IPS-18c (cell line): ENCODE measurements around the gene TPM2.
A peak's percentile ranks its signal among the peaks of the same experiment; 100 is the strongest.

Experiments used
- H3K4me3 ChIP-seq: 2 replicates; pipeline ENCODE4 v1.7.0; 2013; ENCODE audit warnings: low read depth, mild to moderate bottlenecking, low read length, moderate library complexity; ENCODE audit not compliant: insufficient read depth
- H3K9me3 ChIP-seq: one replicate; pipeline ENCODE4 v1.6.1; 2013; ENCODE audit warnings: mild to moderate bottlenecking, low read length, moderate library complexity; ENCODE audit not compliant: control insufficient read depth, insufficient read depth

The TPM2 gene

DNA sequence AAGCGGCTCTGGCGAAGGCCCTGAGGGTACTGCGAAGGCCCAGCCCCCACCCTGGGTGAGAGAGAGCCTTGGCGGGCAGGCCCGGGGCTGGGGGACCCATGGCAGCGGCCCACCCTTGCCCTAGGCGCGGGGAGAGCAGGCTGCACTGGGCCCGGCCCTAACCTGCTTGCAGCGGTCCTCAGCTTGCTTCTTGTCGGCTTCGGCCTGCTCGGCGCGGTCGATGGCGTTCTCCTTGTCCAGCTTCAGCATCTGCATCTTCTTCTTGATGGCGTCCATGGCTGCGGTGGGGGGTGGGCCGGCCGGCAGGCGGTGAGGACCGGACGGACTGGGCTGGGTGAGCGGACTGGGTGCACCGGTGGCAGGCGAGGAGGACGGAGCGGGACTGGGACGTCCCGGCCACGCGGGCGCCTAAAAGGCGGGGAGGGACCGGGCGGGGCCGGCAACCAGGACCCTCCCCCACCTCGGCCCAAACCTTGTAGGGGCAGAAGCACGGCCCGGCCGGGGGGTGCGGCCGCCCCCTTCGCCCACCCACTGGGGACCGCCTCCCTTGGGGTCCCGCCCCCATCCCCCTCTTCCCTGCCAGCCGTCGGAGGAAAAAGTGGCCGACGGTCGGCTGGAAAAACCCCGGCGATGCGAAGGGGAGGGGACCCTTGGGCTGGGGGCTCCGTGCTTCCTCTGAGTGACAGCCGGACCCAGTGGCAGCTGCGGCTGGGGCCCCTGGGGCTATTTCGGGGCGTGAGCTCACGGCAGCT lies at the start of gene TPM2:
TSS of gene TPM2 (minus strand) at position 384 of the 752 bp plus-strand sequence. CDS start at position 276, 108 bp downstream.
- no peaks in the 10 kb centered on the region for H3K9me3 ChIP-seq
- peak within 1 kb of the TSS; percentile 85 for H3K4me3 ChIP-seq

DNA sequence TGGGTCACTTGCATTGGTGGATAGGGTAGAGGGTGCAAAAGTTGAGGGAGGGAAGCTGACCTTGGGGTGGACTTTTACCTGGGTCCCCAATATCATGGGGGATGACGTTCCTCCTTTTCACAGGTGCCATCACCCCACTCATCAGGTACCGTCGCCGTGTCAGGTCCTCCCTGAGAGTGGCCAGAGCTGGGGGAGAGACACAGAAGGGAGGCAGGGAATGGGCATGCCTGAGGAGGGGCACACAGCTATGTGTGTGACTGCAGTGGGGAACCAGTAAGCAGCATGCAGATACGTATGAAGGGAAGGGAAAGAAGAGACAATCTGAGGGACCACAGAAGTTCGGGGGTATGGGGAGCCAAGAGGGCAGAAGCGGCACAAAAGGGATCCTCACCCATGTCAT lies 49.2 kb upstream of the TPM2 start:
- Histone ChIP-seq H3K4me3 (no peak overlapping the region), H3K9me3 (no peaks in the 10 kb centered on the region)

DNA sequence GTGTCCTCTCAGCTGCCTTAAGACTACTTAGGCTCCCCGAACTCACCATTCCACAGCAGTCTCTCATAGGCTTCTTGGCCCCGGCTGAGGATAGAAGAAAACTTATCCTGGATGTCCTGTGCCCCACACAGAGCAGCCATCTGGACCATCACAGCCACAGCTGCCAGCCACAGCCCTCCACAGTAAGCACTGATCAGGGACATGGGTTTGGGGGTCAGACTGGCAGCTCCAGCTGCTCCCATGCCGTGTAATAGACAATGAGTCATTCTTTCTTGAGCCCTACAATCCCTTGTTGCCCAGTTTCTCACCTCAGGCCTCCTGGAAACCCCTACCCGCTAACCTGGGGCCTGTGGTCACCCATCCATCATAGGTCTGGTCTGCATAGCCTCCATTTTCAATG lies 48.5 kb upstream of the TPM2 start:
- Histone ChIP-seq H3K4me3 (no peak overlapping the region), H3K9me3 (no peaks in the 10 kb centered on the region)

DNA sequence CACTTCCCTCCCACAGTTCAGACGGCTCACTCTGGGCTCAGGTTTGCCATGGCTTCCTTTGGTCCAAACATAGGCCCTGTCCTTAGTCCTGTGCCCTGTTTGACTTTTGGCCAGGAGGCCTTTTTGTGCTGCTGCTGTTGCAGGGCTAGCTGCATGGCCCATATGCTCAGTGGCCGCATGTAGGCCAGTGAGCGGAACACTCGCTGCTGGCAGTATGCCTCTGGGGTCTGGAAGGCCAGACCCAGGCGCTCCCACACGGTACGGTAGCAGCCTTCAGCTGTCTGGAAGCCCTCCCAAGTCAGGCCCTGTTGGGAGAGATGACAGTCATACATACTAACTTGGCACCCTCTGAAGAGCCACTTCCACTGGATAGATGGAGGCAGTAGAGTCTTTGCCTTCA lies 47.4 kb upstream of the TPM2 start:
- Histone ChIP-seq H3K4me3 (no peak overlapping the region), H3K9me3 (no peaks in the 10 kb centered on the region)

DNA sequence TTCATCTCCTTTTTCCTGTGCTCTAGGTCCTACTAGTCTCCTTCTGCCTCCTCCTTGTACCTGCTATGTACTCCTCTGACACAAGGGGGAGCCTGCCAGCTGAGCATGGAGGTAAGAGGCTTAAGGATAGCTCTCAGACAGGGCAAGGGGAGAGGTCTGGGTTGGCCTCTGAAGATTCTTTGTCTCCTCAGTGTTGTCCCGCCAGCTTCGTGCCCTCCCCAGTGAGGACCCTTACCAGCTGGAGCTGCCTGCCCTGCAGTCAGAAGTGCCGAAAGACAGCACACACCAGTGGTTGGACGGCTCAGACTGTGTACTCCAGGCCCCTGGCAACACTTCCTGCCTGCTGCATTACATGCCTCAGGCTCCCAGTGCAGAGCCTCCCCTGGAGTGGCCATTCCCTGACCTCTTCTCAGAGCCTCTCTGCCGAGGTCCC lies 46.5 kb upstream of the TPM2 start:
- H3K4me3 ChIP-seq, result no peak overlapping the region

DNA sequence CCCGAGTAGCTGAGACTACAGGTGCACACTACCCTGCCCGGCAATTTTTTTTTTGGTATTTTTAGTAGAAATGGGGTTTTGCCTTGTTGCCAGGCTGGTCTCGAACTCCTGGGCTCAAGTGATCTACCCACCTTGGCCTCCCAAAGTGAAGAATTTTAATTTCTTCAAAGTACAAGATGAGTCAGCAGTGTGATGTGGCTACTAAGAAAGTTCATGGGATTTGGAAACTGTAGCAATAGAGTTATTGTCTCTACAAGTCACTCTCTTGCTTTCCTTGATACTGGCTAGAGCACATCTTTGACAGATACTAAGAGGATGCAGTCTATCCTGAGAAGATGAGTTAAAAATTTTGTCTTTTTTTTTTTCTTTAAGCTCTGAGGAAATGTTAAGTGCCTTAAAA lies 44.4 kb upstream of the TPM2 start:
- Histone ChIP-seq H3K9me3 (no peaks in the 10 kb centered on the region), H3K4me3 (no peak overlapping the region)

More for the DNA sequence above, 46.5 kb upstream of the TPM2 start:
- H3K9me3 ChIP-seq, result no peaks in the 10 kb centered on the region

DNA sequence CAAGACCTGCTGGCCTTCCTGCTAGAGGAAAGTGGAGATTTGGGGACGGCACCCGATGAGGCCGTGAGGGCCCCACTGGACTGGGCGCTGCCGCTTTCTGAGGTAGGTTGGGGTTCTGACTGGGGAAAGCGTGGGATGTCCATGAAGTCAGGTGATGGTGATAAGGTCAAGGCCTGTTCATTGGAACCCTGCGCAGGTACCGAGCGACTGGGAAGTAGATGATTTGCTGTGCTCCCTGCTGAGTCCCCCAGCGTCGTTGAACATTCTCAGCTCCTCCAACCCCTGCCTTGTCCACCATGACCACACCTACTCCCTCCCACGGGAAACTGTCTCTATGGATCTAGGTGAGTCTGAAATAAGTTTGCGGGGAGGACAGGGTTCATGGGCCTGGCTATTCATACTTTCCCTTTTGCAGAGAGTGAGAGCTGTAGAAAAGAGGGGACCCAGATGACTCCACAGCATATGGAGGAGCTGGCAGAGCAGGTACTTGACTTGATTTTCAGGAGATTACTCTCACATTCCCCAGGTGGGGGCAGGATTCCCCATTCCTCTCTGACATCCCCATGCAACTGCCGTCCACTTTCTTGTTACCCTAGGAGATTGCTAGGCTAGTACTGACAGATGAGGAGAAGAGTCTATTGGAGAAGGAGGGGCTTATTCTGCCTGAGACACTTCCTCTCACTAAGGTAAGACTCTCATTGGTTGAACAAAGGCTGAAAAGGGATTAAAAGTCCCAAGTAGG lies 43.2 kb upstream of the TPM2 start:
- Histone ChIP-seq H3K9me3 (no peaks in the 10 kb centered on the region), H3K4me3 (peak overlapping the region; percentile 90)

DNA sequence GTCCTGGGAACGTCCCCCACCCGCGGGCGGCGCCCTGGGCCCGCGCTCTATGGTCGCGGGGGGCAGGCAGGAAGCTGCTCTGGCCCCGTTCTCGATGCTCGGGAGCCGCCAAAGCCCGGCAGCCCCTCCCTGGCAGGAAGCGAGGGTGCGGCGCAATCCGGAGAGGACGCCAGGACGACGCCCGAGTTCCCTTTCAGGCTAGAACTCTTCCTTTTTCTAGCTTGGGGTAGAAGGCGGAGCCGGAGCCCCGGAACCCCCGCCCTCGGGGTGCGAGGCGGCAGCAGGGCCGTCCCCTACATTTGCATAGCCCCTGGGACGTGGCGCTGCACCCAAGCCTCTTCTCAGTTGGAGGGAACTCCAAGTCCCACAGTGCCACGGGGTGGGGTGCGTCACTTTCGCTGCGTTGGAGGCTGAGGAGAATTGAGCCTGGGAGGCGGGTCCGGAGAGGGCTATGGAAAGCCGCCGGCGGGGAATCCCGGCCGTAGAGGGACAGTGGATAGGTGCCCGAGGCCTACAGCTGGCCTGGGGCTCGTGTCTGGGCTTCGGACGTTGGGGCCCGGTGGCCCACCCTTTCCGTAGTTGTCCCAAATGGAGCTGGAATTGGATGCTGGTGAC lies 42.6 kb upstream of the TPM2 start, which contains the start of the genes CREB3 and TLN1:
TSS of gene CREB3 (plus strand) at position 482 of the 615 bp plus-strand sequence. CDS start at position 589, 107 bp downstream.
TSS of gene TLN1 (minus strand) at position 11 of the 615 bp plus-strand sequence. CDS start 6,501 bp downstream, outside the sequence.
- H3K9me3 ChIP-seq, result no peaks in the 10 kb centered on the region
- H3K4me3 ChIP-seq, result peak within 1 kb of the TSS; percentile 90

DNA sequence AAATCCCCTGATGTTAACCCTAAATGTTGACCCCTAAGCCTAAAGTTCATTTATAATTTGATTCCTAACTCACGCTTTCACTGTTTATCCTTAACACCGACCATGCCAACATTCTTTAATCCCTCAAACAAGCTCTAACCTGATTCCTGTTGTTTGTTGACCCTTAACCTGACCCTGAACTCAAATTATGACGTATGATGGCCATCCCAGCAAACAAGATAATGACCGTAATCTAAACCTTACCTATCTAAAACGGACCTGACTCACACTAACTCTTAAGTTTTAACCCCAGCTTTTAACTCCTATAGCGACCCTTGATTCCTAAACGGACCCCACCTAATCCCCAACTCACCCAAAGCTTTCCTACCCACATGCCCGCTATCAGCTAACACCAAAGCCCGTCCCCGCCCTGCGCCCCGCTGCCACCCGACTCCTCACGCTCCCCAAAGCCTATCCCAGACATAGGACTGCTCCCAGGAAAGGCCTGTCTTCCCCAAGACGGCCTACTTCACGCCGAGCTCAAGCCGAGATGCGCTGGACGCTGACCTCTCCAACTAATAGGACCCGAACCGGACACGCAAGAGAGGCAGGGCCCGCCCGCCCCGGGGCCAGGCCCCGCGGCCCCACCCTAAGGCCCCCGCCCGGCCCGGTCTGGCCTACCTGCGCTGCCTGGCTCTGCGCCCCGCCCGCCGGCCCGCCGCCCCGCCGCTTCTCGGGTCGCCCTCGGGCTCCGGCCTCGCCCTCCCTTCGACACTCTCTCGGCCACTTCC lies 41.9 kb upstream of the TPM2 start:
- Histone ChIP-seq H3K4me3 (peak overlapping the region; percentile 90), H3K9me3 (no peaks in the 10 kb centered on the region)

DNA sequence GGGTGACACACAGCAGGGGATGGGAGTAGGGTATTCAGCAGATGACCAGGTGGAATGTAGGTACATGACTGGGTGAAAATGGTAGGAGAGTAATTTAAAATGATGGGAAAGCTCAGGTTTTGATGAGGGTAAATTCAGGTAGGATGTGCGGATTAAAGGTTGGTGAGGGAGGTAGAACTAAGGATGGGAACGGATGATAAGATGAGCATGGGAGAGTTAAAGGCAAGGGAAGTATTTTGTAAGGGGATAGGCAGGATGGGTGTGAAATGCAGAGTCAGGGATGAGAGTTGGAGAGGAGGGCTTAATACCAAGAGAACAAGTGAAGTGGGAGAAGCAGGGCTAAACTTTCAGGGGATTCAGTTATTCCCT lies 40.7 kb upstream of the TPM2 start:
- peak overlapping the region; percentile 90; the same call in 1 of the 2 replicates for H3K4me3 ChIP-seq
- H3K9me3 ChIP-seq, result no peaks in the 10 kb centered on the region

DNA sequence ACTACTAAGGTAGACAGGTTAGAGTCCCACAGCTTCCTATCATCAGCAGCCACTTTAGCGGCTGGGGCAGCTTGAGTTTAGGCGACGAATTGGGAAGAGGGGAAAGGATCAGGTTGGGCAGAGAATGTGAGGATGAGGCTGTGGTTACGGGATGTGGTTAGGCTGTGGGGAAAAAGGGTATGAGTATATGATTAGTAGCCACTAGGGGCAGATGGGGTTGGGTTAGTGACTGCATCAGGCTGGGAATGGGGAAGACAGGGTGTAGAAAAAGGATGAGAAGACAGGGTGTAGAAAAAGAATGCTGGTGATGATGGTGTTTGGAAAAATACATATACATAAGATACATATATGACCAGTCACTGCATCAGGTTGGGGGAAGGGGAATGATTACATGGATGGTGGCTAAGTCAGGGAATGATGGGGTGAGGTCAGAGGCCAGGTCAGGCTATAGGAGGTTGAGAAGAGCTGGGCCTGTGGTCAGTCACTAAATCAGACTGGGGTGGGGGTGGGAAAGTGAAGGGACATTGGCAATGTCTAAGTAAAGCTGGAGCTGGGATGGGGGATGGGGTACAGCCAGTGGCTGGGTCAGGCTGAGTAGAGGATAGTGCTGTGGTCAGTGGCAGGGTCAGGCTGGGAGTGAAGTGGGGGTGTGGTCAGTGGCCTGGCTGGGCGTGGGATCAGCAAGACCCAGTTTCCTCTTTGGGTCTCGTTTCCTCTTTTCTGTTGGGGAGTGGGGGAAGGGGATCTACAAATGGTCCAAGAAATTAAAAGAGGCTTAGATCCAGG lies 40.2 kb upstream of the TPM2 start:
- peak overlapping the region; percentile 12 for H3K4me3 ChIP-seq
- H3K9me3 ChIP-seq, result no peaks in the 10 kb centered on the region

DNA sequence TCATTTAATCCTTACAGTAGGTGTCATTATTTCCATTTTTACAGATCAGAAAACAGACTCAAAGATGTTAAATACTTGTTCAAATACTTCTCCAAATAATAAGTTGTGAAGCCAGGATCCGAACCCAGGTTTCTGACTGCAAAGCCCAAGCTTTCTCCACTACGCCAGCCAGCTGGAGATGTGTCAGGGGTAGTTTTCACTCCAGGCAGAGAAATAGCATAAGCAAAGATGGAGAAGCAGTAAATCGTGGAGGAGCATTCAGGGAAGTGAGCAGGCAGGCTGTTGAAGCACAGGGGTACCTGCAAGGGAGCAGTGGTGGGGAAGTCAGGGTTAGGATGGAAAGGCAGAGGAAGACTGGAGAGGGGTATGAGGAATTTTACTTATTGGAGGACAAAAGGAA lies 39.4 kb upstream of the TPM2 start:
- H3K4me3 ChIP-seq, result no peak overlapping the region

DNA sequence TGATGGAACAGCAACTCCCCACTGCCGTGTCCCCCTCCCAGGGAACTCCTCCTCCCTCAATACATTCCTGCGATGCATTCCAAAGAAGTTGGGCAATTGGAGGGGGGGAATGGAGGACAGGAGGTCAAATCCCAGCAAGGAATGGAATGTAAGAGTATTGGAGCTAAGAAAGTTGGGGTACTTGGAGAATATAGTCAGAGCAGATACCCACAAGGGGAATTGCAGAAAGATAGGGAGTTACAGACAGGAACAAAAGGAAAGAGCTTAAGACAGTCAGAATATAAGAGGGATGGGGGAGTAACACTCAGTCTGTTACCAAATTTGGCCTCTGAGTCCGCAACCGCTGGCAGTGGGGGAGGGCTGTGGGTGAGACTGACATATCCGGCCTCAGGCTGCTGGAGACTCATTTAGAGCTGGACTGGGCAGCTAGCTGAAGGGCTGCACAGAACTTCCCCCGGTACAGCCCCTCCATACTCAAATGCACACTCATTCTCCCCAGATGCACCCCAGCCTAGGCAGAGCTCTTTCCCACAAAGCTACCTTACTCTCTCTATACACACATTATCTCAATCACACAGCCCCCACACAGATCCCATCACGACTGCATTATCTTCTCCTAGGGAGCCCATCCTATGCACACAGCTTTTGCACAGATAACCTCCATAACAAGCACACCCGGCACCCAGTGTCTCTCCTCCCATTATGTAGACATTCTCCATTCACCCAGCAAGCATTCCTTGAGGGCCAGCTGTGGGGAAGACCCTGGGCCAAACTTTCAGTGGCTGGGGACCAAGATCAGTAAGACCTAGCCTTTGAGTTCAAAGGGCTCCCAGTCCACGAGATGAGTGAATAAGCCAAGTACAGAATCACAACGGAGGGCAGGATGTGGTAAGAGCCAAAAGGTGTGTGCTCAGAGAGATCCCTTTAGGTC lies 38.6 kb upstream of the TPM2 start:
- H3K9me3 ChIP-seq, result no peaks in the 10 kb centered on the region
- H3K4me3 ChIP-seq, result peak overlapping the region; percentile 46

More for the DNA sequence above, 39.4 kb upstream of the TPM2 start:
- H3K9me3 ChIP-seq, result no peaks in the 10 kb centered on the region

DNA sequence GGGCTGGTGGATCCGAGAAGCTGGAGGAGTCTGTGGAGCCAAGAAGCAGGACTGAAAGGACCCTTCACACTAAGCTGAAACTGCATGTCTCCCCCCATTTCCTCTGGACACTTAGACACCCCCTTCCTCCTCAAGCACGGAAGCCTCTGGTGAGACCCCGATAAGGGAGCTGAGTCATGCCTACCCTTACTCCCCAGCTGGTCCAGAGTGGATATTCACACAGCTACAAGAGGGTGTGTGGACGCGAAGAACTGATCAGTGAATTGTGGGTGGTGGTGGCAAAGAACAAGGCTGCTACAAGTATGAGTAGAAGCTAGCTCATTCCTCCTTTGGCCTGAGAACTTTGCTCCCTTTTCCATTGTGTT lies 37.9 kb upstream of the TPM2 start:
- H3K4me3 ChIP-seq, result peak overlapping the region; percentile 46; the same call in 1 of the 2 replicates

DNA sequence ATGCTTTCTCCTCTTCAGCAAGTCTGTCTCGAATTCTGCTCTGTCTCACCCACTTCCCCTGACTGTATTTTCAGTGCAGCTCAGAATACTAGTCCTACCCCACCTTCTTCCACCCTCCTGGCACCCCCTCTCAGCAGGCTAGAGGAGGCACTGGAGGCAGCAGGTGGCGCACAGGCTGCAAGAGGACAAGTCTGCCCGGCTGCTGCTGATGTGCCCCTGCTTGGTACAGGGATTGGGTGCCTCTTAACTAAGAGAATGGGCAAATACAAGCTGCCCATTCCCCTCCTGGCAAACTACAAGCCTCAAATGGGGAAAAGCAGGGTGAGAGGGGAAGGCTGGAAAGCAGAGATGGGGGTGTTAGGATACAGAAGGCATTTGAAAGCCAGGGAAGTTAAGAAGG lies 37.2 kb upstream of the TPM2 start:
- Histone ChIP-seq H3K4me3 (no peak overlapping the region), H3K9me3 (no peaks in the 10 kb centered on the region)

More for the DNA sequence above, 37.9 kb upstream of the TPM2 start:
- H3K9me3 ChIP-seq, result no peaks in the 10 kb centered on the region
